T-helper 1 cell (primary cell): Measurements from ENCODE around the gene RAB9A.
"Not testable (repeated sequence)": the region's sequence is repeated elsewhere in the genome, so short reads cannot be mapped to it uniquely, and the experiment has no call there.

Experiments used
- DNase-seq, 5 donors: peaks; one replicate each; pipeline ENCODE4 v3.0.0-alpha.2; 2012 to 2020
- total RNA-seq, 4 donors: gene quantifications; one replicate each; lab custom pipeline; 2026; lab: John Stamatoyannopoulos, UW

The RAB9A gene
- total RNA-seq, result 8.8 to 19.2 (median 12.1) reads per million in 4 donors

- DNase-seq, result peak; percentile 70 to 80 (median 77)
Measured at GRCh38 chrX:13688958-13689740, at the start of gene RAB9A. Gene RAB9A, plus strand, starts transcription at chrX:13689128. Its CDS starts 19,619 bp downstream, at chrX:13708747.

- DNase-seq, result not testable (repeated sequence)
Measured at GRCh38 chrX:13641684-13642083, 47.2 kb upstream of the RAB9A start.

- no peak for DNase-seq
Measured at GRCh38 chrX:13645464-13646153, 43.3 kb upstream of the RAB9A start.

GRCh38 chrX:13646154-13646549 lies 42.8 kb upstream of the RAB9A start:
- peak in 2 of 5 donors; percentile 15 to 35 for DNase-seq

GRCh38 chrX:13647709-13648212 lies 41.2 kb upstream of the RAB9A start:
- DNase-seq, result peak; percentile 16 to 77 (median 41)

GRCh38 chrX:13648336-13648735 lies 40.6 kb upstream of the RAB9A start:
- DNase-seq, result not testable (repeated sequence)

GRCh38 chrX:13649838-13650237 lies 39.1 kb upstream of the RAB9A start:
- no peak for DNase-seq

GRCh38 chrX:13650318-13650717 lies 38.6 kb upstream of the RAB9A start:
- DNase-seq, result no peak

GRCh38 chrX:13651150-13651549 lies 37.8 kb upstream of the RAB9A start:
- DNase-seq, result no peak

- no peak for DNase-seq
Measured at GRCh38 chrX:13652287-13652793, 36.6 kb upstream of the RAB9A start.

GRCh38 chrX:13652850-13653693 lies 35.9 kb upstream of the RAB9A start, which contains the start of gene TCEANC:
Gene TCEANC, plus strand, starts transcription at chrX:13653141. Its CDS starts 9,368 bp downstream, at chrX:13662509.
- DNase-seq, result peak; percentile 86 to 97 (median 88)

GRCh38 chrX:13654116-13654515 lies 34.8 kb upstream of the RAB9A start:
- no peak for DNase-seq

- no peak for DNase-seq
Measured at GRCh38 chrX:13655674-13656073, 33.3 kb upstream of the RAB9A start.

GRCh38 chrX:13658602-13659001 lies 30.3 kb upstream of the RAB9A start:
- DNase-seq, result peak in 1 of 5 donors; percentile 47

- no peak for DNase-seq
Measured at GRCh38 chrX:13659063-13659462, 29.9 kb upstream of the RAB9A start.

GRCh38 chrX:13661735-13662288 lies 27.1 kb upstream of the RAB9A start:
- no peak for DNase-seq

- DNase-seq, result no peak
Measured at GRCh38 chrX:13662355-13662791, 26.6 kb upstream of the RAB9A start.

- DNase-seq, result no peak
Measured at GRCh38 chrX:13664020-13664419, 24.9 kb upstream of the RAB9A start.

GRCh38 chrX:13666836-13667235 lies 22.1 kb upstream of the RAB9A start:
- DNase-seq, result no peak

GRCh38 chrX:13667919-13668318 lies 21.0 kb upstream of the RAB9A start:
- no peak for DNase-seq

- peak; percentile 7 to 50 (median 36) for DNase-seq
Measured at GRCh38 chrX:13669246-13669737, 19.6 kb upstream of the RAB9A start.

- DNase-seq, result not testable (repeated sequence)
Measured at GRCh38 chrX:13669755-13670154, 19.2 kb upstream of the RAB9A start.
